Measurements from ENCODE around the gene VSIG2. TPM values are rescaled to one million over a fixed set of nuclear protein-coding genes. Genes with fewer than 3 reads are reported as not detected.

Gene VSIG2
- polyA plus RNA-seq, 3 donors, result not detected

DNA sequence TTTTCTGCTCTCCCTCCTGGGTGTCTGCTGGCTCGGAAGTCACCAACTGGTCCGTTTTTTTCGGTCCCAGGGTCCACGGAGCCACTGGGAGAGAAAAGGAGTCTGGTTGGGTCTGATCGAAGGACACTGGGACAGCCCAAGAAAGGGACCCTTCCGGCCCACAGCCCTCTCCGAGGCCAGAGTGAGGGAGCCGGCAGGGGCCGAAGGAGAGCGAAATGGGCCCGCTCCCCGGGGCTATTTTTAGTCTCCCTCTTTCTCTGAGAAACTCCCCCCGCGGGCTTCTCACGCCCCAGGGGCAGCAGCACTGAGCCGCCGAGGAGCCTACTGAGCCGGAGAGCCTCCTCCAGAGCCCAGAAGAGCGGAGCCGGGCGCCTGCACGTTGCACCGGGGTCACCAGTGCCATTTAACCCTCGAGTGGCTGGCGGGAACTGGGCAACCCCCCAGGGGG is 8.2 kb upstream of the VSIG2 start:
- no peak for DNase-seq

DNA sequence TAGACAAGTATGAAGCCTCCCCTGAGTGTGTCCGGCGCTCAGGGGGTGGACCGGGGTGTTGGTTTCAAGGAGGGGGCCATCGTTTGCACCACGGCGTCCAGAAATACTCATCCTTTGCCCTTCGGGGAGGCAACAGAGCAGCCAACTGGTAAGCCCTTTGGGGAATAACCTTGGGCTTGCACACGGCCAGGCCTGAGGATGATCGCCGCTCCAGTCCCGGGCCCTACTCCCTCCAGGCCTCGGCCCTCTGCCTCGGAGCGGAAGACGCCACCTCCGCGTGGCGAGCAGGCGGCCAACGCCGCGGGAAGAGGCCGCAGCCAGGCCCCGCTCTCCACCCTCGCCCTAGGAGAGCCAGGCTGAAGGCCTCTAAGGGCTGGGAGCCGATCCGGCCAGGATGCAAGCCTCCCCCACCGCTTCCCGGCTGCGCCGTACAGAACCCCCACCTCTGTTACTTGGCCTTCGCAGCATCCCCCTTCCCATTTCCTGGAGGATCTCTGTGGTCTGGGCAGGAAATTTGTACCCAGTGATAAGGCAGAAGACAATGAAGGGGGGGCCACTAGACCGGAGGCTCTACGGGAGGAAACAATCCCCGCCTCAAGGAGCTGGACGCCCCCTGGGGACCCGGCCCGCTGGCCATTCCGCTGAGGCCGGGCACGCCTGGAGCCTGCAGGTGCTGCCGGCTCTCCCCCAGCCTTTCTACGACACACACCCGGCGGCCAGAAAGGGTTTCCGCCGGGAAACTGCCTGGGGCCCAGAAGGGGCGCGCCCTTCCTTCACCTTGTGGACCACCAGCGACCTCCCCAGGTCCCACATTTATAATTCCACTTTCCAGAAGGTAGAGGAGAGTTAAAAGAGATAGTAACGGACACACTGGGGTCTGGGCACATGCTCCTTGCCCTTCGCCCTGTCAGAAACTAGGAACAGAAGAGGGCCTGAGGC is 7.5 kb upstream of the VSIG2 start:
- Histone ChIP-seq H4K20me1 (ENCODE audit: insufficient read depth, low read length) (peaks cover 5% of the 10 kb centered on the region), H3K4me2 (replicated peaks; ENCODE audit: extremely low read depth, low read length, poor library complexity, severe bottlenecking) (peak overlapping the region; percentile 68), H3K4me3 (replicated peaks in 1 of 3; ENCODE audit: low read depth in 2 of 3, low read length in 3 of 3) (peak overlapping the region in 1 of 3 experiments; percentile 58), H3K9ac (ENCODE audit: insufficient read depth, low read length, poor library complexity, severe bottlenecking) (no peak overlapping the region), H3K36me3 (replicated peaks in 1 of 2; ENCODE audit: control insufficient read depth in 1 of 2, insufficient read depth in 2 of 2, low read length in 2 of 2) (no peaks in the 10 kb centered on the region), H3K4me1 (ENCODE audit: control insufficient read depth in 1 of 2, insufficient read depth in 2 of 2, low read length in 2 of 2) (peaks cover 53 to 60% of the 10 kb centered on the region in 2 donors), H3K9me3 (replicated peaks in 1 of 2; ENCODE audit: control insufficient read depth in 1 of 2, insufficient read depth in 1 of 2, low read length in 2 of 2) (peaks cover 3 to 14% of the 10 kb centered on the region in 2 donors), H3K27me3 (ENCODE audit: control insufficient read depth in 2 of 2, insufficient read depth in 2 of 2, low read length in 2 of 2) (peaks cover 29 to 45% of the 10 kb centered on the region in 2 donors), H3K27ac (ENCODE audit: low read depth in 1 of 2, low read length in 2 of 2) (no peak overlapping the region), H3K79me2 (ENCODE audit: insufficient read depth, low read length) (no peaks in the 10 kb centered on the region), H2AFZ (ENCODE audit: insufficient read depth, low read depth, low read length, poor library complexity, severe bottlenecking) (peak overlapping the region; percentile 31)
- Mint-ChIP-seq H3K4me1 (peaks cover 50% of the 10 kb centered on the region), H3K4me3 (peak overlapping the region; percentile 34 to 94), H3K27me3 (ENCODE audit: low read depth in 3 of 3) (peaks cover 50 to 67% (median 54%) of the 10 kb centered on the region in 3 donors), H3K9me3 (peaks cover 0 to 23% (median 12%) of the 10 kb centered on the region in 7 donors), H3K27ac (peak overlapping the region in 1 of 7 donors; percentile 11), H3K36me3 (peaks cover 7 to 10% of the 10 kb centered on the region in 2 donors)
- DNase-seq, result no peak
- intact Hi-C loops (cut with micrococcal nuclease), result loop anchor here in 1 of 2 donors (5.0 kb wide), 1 partner anchor 33 kb away; no protein-coding TSS in a partner anchor
- TF ChIP-seq, protein P1, sequence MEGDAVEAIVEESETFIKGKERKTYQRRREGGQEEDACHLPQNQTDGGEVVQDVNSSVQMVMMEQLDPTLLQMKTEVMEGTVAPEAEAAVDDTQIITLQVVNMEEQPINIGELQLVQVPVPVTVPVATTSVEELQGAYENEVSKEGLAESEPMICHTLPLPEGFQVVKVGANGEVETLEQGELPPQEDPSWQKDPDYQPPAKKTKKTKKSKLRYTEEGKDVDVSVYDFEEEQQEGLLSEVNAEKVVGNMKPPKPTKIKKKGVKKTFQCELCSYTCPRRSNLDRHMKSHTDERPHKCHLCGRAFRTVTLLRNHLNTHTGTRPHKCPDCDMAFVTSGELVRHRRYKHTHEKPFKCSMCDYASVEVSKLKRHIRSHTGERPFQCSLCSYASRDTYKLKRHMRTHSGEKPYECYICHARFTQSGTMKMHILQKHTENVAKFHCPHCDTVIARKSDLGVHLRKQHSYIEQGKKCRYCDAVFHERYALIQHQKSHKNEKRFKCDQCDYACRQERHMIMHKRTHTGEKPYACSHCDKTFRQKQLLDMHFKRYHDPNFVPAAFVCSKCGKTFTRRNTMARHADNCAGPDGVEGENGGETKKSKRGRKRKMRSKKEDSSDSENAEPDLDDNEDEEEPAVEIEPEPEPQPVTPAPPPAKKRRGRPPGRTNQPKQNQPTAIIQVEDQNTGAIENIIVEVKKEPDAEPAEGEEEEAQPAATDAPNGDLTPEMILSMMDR (IDR thresholded peaks at IDR 0.05), result no peak
- WGBS (ENCODE audit: insufficient coverage), result 9% methylated on average over 41 of the region's 52 CpGs

More for the DNA sequence above, 8.2 kb upstream of the VSIG2 start:
- Histone ChIP-seq H4K20me1 (ENCODE audit: insufficient read depth, low read length) (peaks cover 5% of the 10 kb centered on the region), H3K27ac (ENCODE audit: low read depth in 1 of 2, low read length in 2 of 2) (no peak overlapping the region), H3K36me3 (replicated peaks in 1 of 2; ENCODE audit: control insufficient read depth in 1 of 2, insufficient read depth in 2 of 2, low read length in 2 of 2) (peaks cover 0 to 6% of the 10 kb centered on the region in 2 donors), H3K4me2 (replicated peaks; ENCODE audit: extremely low read depth, low read length, poor library complexity, severe bottlenecking) (peak overlapping the region; percentile 8), H3K79me2 (ENCODE audit: insufficient read depth, low read length) (no peaks in the 10 kb centered on the region), H3K9ac (ENCODE audit: insufficient read depth, low read length, poor library complexity, severe bottlenecking) (no peak overlapping the region), H3K4me3 (replicated peaks in 1 of 3; ENCODE audit: low read depth in 2 of 3, low read length in 3 of 3) (no peak overlapping the region), H3K4me1 (ENCODE audit: control insufficient read depth in 1 of 2, insufficient read depth in 2 of 2, low read length in 2 of 2) (peaks cover 53 to 60% of the 10 kb centered on the region in 2 donors), H2AFZ (ENCODE audit: insufficient read depth, low read depth, low read length, poor library complexity, severe bottlenecking) (peak overlapping the region; percentile 31), H3K9me3 (replicated peaks in 1 of 2; ENCODE audit: control insufficient read depth in 1 of 2, insufficient read depth in 1 of 2, low read length in 2 of 2) (peaks cover 3 to 14% of the 10 kb centered on the region in 2 donors), H3K27me3 (ENCODE audit: control insufficient read depth in 2 of 2, insufficient read depth in 2 of 2, low read length in 2 of 2) (peaks cover 29 to 45% of the 10 kb centered on the region in 2 donors)
- TF ChIP-seq, protein P1 (IDR thresholded peaks at IDR 0.05), result no peak
- intact Hi-C loops (cut with micrococcal nuclease), result no loop called here
- Mint-ChIP-seq H3K4me1 (peaks cover 50% of the 10 kb centered on the region), H3K9me3 (peaks cover 0 to 23% (median 12%) of the 10 kb centered on the region in 7 donors), H3K27me3 (ENCODE audit: low read depth in 3 of 3) (peaks cover 50 to 67% (median 54%) of the 10 kb centered on the region in 3 donors), H3K27ac (no peak overlapping the region), H3K4me3 (peak overlapping the region; percentile 34 to 81), H3K36me3 (peaks cover 9 to 12% of the 10 kb centered on the region in 2 donors)
- WGBS (ENCODE audit: insufficient coverage), result 4% methylated on average over 25 of the region's 25 CpGs
